Gastroesophageal sphincter (tissue), 3 donors: ENCODE results near the gene PMFBP1.

Source experiments
- EP300 ChIP-seq: sonication (generic); formaldehyde crosslinking; IDR thresholded peaks from one replicate; pipeline ENCODE4 v1.6.1; 2017; ENCODE audit warnings: antibody characterized with exemption, mild to moderate bottlenecking
- POLR2A ChIP-seq, 2 donors: fragments of 450-650 bp; IDR thresholded peaks; one replicate each; pipeline ENCODE4 v1.6.1; 2017; ENCODE audit warnings: antibody characterized with exemption in 2 of 2, mild to moderate bottlenecking in 2 of 2, moderate library complexity in 1 of 2
- POLR2AphosphoS5 ChIP-seq: sonication (generic); formaldehyde crosslinking; IDR thresholded peaks from one replicate; pipeline ENCODE4 v1.6.1; 2017; ENCODE audit warnings: antibody characterized with exemption
- TF ChIP-seq, protein P1 (sequence below), 4 experiments: fragments of 200-600 bp in 2 of 4; fragments of 450-650 bp in 2 of 4; sonication (generic) in 1 of 4; IDR thresholded peaks; one replicate each; pipeline ENCODE4 v1.5.1; 2017 to 2019; ENCODE audit warnings: antibody characterized with exemption in 4 of 4, mild to moderate bottlenecking in 2 of 4, moderate library complexity in 2 of 4

- TF ChIP-seq POLR2A (IDR thresholded peaks at IDR 0.05): no peak
- TF ChIP-seq, protein P1, sequence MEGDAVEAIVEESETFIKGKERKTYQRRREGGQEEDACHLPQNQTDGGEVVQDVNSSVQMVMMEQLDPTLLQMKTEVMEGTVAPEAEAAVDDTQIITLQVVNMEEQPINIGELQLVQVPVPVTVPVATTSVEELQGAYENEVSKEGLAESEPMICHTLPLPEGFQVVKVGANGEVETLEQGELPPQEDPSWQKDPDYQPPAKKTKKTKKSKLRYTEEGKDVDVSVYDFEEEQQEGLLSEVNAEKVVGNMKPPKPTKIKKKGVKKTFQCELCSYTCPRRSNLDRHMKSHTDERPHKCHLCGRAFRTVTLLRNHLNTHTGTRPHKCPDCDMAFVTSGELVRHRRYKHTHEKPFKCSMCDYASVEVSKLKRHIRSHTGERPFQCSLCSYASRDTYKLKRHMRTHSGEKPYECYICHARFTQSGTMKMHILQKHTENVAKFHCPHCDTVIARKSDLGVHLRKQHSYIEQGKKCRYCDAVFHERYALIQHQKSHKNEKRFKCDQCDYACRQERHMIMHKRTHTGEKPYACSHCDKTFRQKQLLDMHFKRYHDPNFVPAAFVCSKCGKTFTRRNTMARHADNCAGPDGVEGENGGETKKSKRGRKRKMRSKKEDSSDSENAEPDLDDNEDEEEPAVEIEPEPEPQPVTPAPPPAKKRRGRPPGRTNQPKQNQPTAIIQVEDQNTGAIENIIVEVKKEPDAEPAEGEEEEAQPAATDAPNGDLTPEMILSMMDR (IDR thresholded peaks at IDR 0.05): no peak
- no peak for TF ChIP-seq POLR2AphosphoS5
- TF ChIP-seq EP300: no peak
Observed at GRCh38 chr16:72131036-72131435, 40.9 kb downstream of the PMFBP1 start.
